Neuronal stem cell (in vitro differentiated cells): ENCODE results near the gene KSR2.

Experiments
- DNase-seq: peaks from one replicate; pipeline ENCODE4 v3.0.0-alpha.2; 2013; ENCODE audit warnings: low spot score
- H2AFZ ChIP-seq: one replicate; pipeline ENCODE4 v1.6.1; 2013; ENCODE audit warnings: mild to moderate bottlenecking, low read length, inconsistent platforms
- H2AK5ac ChIP-seq: 2 replicates; pipeline ENCODE4 v1.6.1; 2013; ENCODE audit warnings: low read depth, mild to moderate bottlenecking, inconsistent platforms, low read length, moderate library complexity, mixed read lengths
- H2BK120ac ChIP-seq: 2 replicates; pipeline ENCODE4 v1.6.1; 2013; ENCODE audit warnings: low read depth, mild to moderate bottlenecking, inconsistent platforms, low read length, moderate library complexity, mixed read lengths
- H2BK12ac ChIP-seq: one replicate; pipeline ENCODE4 v1.6.1; 2013; ENCODE audit warnings: low read length, inconsistent platforms
- H2BK15ac ChIP-seq: 2 replicates; pipeline ENCODE4 v1.6.1; 2013; ENCODE audit warnings: mild to moderate bottlenecking, low read length, inconsistent platforms, mixed read lengths
- H2BK5ac ChIP-seq: one replicate; pipeline ENCODE4 v1.6.1; 2013; ENCODE audit warnings: inconsistent platforms, mild to moderate bottlenecking, low read length, moderate library complexity
- H3K14ac ChIP-seq: one replicate; pipeline ENCODE4 v1.6.1; 2013; ENCODE audit warnings: low read length, inconsistent platforms
- H3K18ac ChIP-seq: 2 replicates; pipeline ENCODE4 v1.6.1; 2013; ENCODE audit warnings: low read length, inconsistent platforms
- H3K23ac ChIP-seq: 2 replicates; pipeline ENCODE4 v1.6.1; 2013; ENCODE audit warnings: low read depth, mild to moderate bottlenecking, mixed read lengths, low read length, inconsistent platforms; ENCODE audit not compliant: poor library complexity
- H3K27ac ChIP-seq: replicated peaks from 3 replicates; pipeline ENCODE4 v1.5.1; 2013; ENCODE audit warnings: low read length, inconsistent platforms
- H3K27me3 ChIP-seq, 3 experiments: 2 replicates each; pipeline ENCODE4 v1.6.1; 2013; ENCODE audit warnings: low read length in 3 of 3, mild to moderate bottlenecking in 2 of 3, inconsistent platforms in 1 of 3, low read depth in 1 of 3, mixed read lengths in 1 of 3, moderate library complexity in 1 of 3; ENCODE audit not compliant: control insufficient read depth in 3 of 3, insufficient read depth in 3 of 3
- H3K36me3 ChIP-seq, 2 donors: replicated peaks in 1 of 2; 2 replicates each; pipeline ENCODE4 v1.6.1; 2013; ENCODE audit warnings: low read length in 2 of 2; ENCODE audit not compliant: control insufficient read depth in 2 of 2, insufficient read depth in 2 of 2
- H3K4ac ChIP-seq: 2 replicates; pipeline ENCODE4 v1.6.1; 2013; ENCODE audit warnings: inconsistent platforms, mild to moderate bottlenecking, low read length, moderate library complexity
- H3K4me1 ChIP-seq, 2 donors: 1 replicate in 1 of 2; 2 replicates in 1 of 2; pipeline ENCODE4 v1.6.1; 2013; ENCODE audit warnings: low read length in 2 of 2, low read depth in 1 of 2; ENCODE audit not compliant: control insufficient read depth in 2 of 2, insufficient read depth in 1 of 2
- H3K4me2 ChIP-seq: one replicate; pipeline ENCODE4 v1.6.1; 2013; ENCODE audit warnings: mild to moderate bottlenecking, low read length, inconsistent platforms; ENCODE audit not compliant: insufficient read depth, poor library complexity, severe bottlenecking
- H3K4me3 ChIP-seq, 2 donors: 2 replicates each; pipeline ENCODE4 v1.5.1; 2013; ENCODE audit warnings: low read length in 2 of 2, mild to moderate bottlenecking in 2 of 2, inconsistent platforms in 1 of 2, moderate library complexity in 1 of 2
- H3K79me1 ChIP-seq: one replicate; pipeline ENCODE4 v1.6.1; 2013; ENCODE audit warnings: low read depth, mild to moderate bottlenecking, inconsistent platforms, low read length, moderate library complexity
- H3K9ac ChIP-seq: one replicate; pipeline ENCODE4 v1.6.1; 2013; ENCODE audit warnings: mild to moderate bottlenecking, low read depth, low read length, inconsistent platforms; ENCODE audit not compliant: poor library complexity
- H3K9me3 ChIP-seq, 2 donors: replicated peaks in 1 of 2; 2 replicates each; pipeline versions ENCODE3 to v1.6.1; 2013; ENCODE audit warnings: low read length in 2 of 2, mild to moderate bottlenecking in 2 of 2, inconsistent platforms in 1 of 2, low read depth in 1 of 2, mixed read lengths in 1 of 2, moderate library complexity in 1 of 2; ENCODE audit not compliant: control insufficient read depth in 2 of 2, insufficient read depth in 1 of 2
- H4K8ac ChIP-seq: one replicate; pipeline ENCODE4 v1.6.1; 2013; ENCODE audit warnings: low read depth, mild to moderate bottlenecking, inconsistent platforms, low read length, moderate library complexity
- H4K91ac ChIP-seq: one replicate; pipeline ENCODE4 v1.6.1; 2013; ENCODE audit warnings: low read length, low read depth, mild to moderate bottlenecking, inconsistent platforms; ENCODE audit not compliant: poor library complexity
- WGBS, 2 donors: extraction: QIAGEN DNeasy Blood & Tissue Kit; methylation state at CpG; one replicate each; pipeline ENCODE4 v1.1.7; 2013; ENCODE audit warnings: missing lambda C conversion rate in 2 of 2, mixed read lengths in 1 of 2; ENCODE audit not compliant: insufficient read length in 2 of 2, insufficient replicate concordance in 1 of 2; ENCODE audit errors: extremely low coverage in 2 of 2; 5-methylcytosine and 5-hydroxymethylcytosine counted together

Gene KSR2

GRCh38 chr12:117872546-117873169 is 96.1 kb downstream of the KSR2 start:
- no peak overlapping the region for H4K91ac ChIP-seq
- H3K23ac ChIP-seq: no peak overlapping the region
- no peak overlapping the region for H2AFZ ChIP-seq
- H4K8ac ChIP-seq: no peak overlapping the region
- H3K27ac ChIP-seq: no peak overlapping the region
- H3K27me3 ChIP-seq: no peaks in the 10 kb centered on the region
- no peak overlapping the region for H3K9ac ChIP-seq
- H3K4me2 ChIP-seq: no peak overlapping the region
- H3K4me1 ChIP-seq: peaks cover 8 to 12% of the 10 kb centered on the region in 2 donors
- no peak overlapping the region for H3K4me3 ChIP-seq
- no peak overlapping the region for H2BK12ac ChIP-seq
- no peak overlapping the region for H3K14ac ChIP-seq
- WGBS, 2 donors: no CpG with 5 or more reads among the region's 7 CpGs
- no peak overlapping the region for H3K4ac ChIP-seq
- no peak overlapping the region for H2BK15ac ChIP-seq
- H3K9me3 ChIP-seq: peaks cover 0 to under 1% of the 10 kb centered on the region in 2 donors
- no peaks in the 10 kb centered on the region for H3K79me1 ChIP-seq
- DNase-seq: no peak
- no peak overlapping the region for H2AK5ac ChIP-seq
- no peak overlapping the region for H2BK120ac ChIP-seq
- no peaks in the 10 kb centered on the region for H3K36me3 ChIP-seq
- H3K18ac ChIP-seq: no peak overlapping the region
- no peak overlapping the region for H2BK5ac ChIP-seq

DNA sequence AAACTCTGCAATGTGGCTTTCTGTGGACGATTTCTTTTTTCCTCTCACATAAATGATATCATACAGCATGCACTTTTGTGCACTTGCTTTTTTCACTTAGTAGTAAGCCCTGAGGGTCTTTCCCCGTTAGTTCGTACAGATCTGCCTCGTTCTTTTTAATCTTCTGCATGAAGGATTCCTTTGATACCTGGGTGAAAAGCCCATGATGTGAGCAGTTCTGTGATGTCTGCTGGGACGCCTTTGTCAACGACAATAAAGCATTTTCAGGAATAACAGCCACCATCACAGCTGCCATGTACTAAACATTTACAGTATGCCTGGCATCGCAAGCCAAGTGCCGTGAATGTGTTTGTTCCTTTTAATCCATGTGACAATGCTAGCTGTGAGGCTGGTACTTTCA is 99.2 kb downstream of the KSR2 start:
- Histone ChIP-seq H3K27me3 (peaks cover 0 to 2% (median 0%) of the 10 kb centered on the region in 3 experiments), H3K23ac (no peak overlapping the region), H2BK5ac (no peak overlapping the region), H3K4me1 (peaks cover 0 to 6% of the 10 kb centered on the region in 2 donors), H3K14ac (no peak overlapping the region), H3K9ac (no peak overlapping the region), H3K27ac (no peak overlapping the region), H2AK5ac (peak overlapping the region; percentile 42), H2BK12ac (no peak overlapping the region), H2AFZ (no peak overlapping the region), H2BK120ac (no peak overlapping the region), H3K79me1 (no peaks in the 10 kb centered on the region), H4K91ac (no peak overlapping the region), H4K8ac (no peak overlapping the region), H2BK15ac (no peak overlapping the region), H3K4me2 (no peak overlapping the region), H3K9me3 (peaks cover 0 to 5% of the 10 kb centered on the region in 2 donors), H3K4me3 (no peak overlapping the region), H3K4ac (no peak overlapping the region), H3K36me3 (no peaks in the 10 kb centered on the region), H3K18ac (no peak overlapping the region)
- WGBS, 2 donors: no CpG with 5 or more reads among the region's 8 CpGs
- DNase-seq: no peak

DNA sequence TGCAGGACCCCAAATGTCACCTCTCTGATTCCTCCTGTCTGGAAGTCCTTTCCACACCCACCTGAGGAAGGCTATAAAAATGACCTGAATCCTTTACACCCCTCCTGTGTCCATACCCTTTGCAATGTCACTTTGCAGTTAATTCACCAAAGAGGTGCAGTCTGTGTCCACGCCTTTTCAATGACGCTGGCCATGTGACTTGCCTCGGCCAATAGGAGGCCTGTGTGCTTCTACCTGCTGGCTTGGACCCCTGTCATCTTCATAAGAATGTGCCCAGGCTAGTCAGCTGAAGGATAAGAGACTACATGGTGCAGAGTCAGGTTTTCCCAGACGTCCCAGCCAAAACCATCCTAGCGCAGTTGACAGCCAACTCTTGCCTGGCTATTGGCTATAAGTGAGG is 101.4 kb downstream of the KSR2 start:
- Histone ChIP-seq H2BK12ac (no peak overlapping the region), H3K9me3 (peaks cover 0 to 5% of the 10 kb centered on the region in 2 donors), H3K4ac (no peak overlapping the region), H2BK5ac (no peak overlapping the region), H3K18ac (no peak overlapping the region), H2BK15ac (no peak overlapping the region), H3K4me1 (peaks cover 0 to 6% of the 10 kb centered on the region in 2 donors), H4K8ac (no peak overlapping the region), H2BK120ac (no peak overlapping the region), H3K14ac (no peak overlapping the region), H2AFZ (no peak overlapping the region), H3K9ac (no peak overlapping the region), H3K79me1 (no peaks in the 10 kb centered on the region), H4K91ac (no peak overlapping the region), H3K27ac (no peak overlapping the region), H3K27me3 (peaks cover 0 to 2% (median 0%) of the 10 kb centered on the region in 3 experiments), H2AK5ac (no peak overlapping the region), H3K23ac (no peak overlapping the region), H3K4me3 (peak overlapping the region in 1 of 2 donors; percentile 61), H3K4me2 (no peak overlapping the region), H3K36me3 (no peaks in the 10 kb centered on the region)
- no CpG with 5 or more reads among the region's 5 CpGs for WGBS, 2 donors
- no peak for DNase-seq

DNA sequence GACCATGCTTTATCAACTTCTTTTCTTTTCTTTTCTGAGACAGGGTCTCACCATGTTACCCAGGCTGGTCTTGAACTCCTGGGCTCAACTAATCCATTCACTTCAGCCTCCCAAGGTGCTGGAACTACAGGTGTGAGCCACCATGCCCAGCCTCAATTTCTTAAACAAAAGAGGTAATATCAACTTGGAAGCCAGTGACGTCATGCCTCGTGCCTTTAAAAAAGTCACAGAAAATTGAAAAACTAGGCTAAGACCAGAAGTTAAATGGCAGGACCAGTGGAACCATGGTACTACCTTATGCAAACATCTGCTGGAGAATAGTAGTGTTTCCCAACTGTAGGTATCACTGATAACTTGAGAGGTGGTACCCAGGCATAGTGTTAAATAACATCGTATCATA is 103.3 kb downstream of the KSR2 start:
- Histone ChIP-seq H3K36me3 (no peaks in the 10 kb centered on the region), H3K9me3 (peaks cover 0 to 5% of the 10 kb centered on the region in 2 donors), H2BK5ac (no peak overlapping the region), H3K18ac (no peak overlapping the region), H2BK15ac (no peak overlapping the region), H3K79me1 (no peaks in the 10 kb centered on the region), H2BK120ac (no peak overlapping the region), H3K4ac (no peak overlapping the region), H3K4me1 (peaks cover 0 to 6% of the 10 kb centered on the region in 2 donors), H3K23ac (no peak overlapping the region), H2BK12ac (no peak overlapping the region), H2AK5ac (no peak overlapping the region), H3K4me2 (no peak overlapping the region), H3K27ac (no peak overlapping the region), H4K8ac (no peak overlapping the region), H3K9ac (no peak overlapping the region), H3K14ac (no peak overlapping the region), H3K27me3 (peaks cover 0 to 2% (median 0%) of the 10 kb centered on the region in 3 experiments), H2AFZ (no peak overlapping the region), H3K4me3 (no peak overlapping the region), H4K91ac (no peak overlapping the region)
- WGBS, 2 donors: no CpG with 5 or more reads among the region's 3 CpGs
- DNase-seq: no peak
